Cortex of kidney (tissue), 1 donor: ENCODE measurements around the gene DDRGK1.

ENCODE experiments used
- DNase-seq: peaks from one replicate; lab custom pipeline; 2025; lab: John Stamatoyannopoulos, UW

DDRGK1 gene

GRCh38 chr20:3235666-3236324, 31.3 kb upstream of the DDRGK1 start:
- no peak for DNase-seq

GRCh38 chr20:3233991-3234498, 29.6 kb upstream of the DDRGK1 start:
- no peak for DNase-seq

GRCh38 chr20:3233131-3233990, 28.9 kb upstream of the DDRGK1 start:
- DNase-seq: no peak

- DNase-seq: no peak
These were observed 27.6 kb upstream of the DDRGK1 start for GRCh38 chr20:3231889-3232588.

- DNase-seq: no peak
These were observed 26.6 kb upstream of the DDRGK1 start for GRCh38 chr20:3231116-3231515.

GRCh38 chr20:3229798-3230197, 25.3 kb upstream of the DDRGK1 start:
- DNase-seq: no peak

GRCh38 chr20:3229158-3229557, 24.7 kb upstream of the DDRGK1 start:
- no peak for DNase-seq

GRCh38 chr20:3228750-3229032, 24.2 kb upstream of the DDRGK1 start:
- no peak for DNase-seq

- no peak for DNase-seq
These were observed 23.7 kb upstream of the DDRGK1 start for GRCh38 chr20:3227936-3228749.

- DNase-seq: no peak
These were observed 23.0 kb upstream of the DDRGK1 start for GRCh38 chr20:3227506-3227905.

GRCh38 chr20:3226864-3227263, 22.4 kb upstream of the DDRGK1 start:
- no peak for DNase-seq

- no peak for DNase-seq
These were observed 21.6 kb upstream of the DDRGK1 start for GRCh38 chr20:3226093-3226492.

- no peak for DNase-seq
These were observed 20.4 kb upstream of the DDRGK1 start for GRCh38 chr20:3224681-3225421.

GRCh38 chr20:3223994-3224680, 19.7 kb upstream of the DDRGK1 start:
- no peak for DNase-seq

- no peak for DNase-seq
These were observed 19.1 kb upstream of the DDRGK1 start for GRCh38 chr20:3223651-3223993.

GRCh38 chr20:3222635-3223600, 18.4 kb upstream of the DDRGK1 start:
- no peak for DNase-seq

- no peak for DNase-seq
These were observed 17.1 kb upstream of the DDRGK1 start for GRCh38 chr20:3221398-3222226.

- no peak for DNase-seq
These were observed 14.0 kb upstream of the DDRGK1 start for GRCh38 chr20:3218307-3218988.
